Skin epidermis (tissue), 12 donors: ENCODE measurements around the gene PANK1.
"Not testable (repeated sequence)": the region's sequence is repeated elsewhere in the genome, so short reads cannot be mapped to it uniquely, and the experiment has no call there.

Experiments used
- H3K27ac ChIP-seq, 21 experiments: fragments of 200-600 bp; sonication (generic) in 11 of 21; one replicate each; pipeline ENCODE4 v1.5.0; 2020; ENCODE audit warnings: mild to moderate bottlenecking in 3 of 21, inconsistent platforms in 2 of 21, moderate library complexity in 2 of 21
- H3K4me3 ChIP-seq, 7 experiments: fragments of 200-600 bp; sonication (generic) in 2 of 7; one replicate each; pipeline ENCODE4 v1.5.0; 2020; ENCODE audit warnings: inconsistent platforms in 2 of 7, mild to moderate bottlenecking in 2 of 7, moderate library complexity in 1 of 7

PANK1 gene

DNA sequence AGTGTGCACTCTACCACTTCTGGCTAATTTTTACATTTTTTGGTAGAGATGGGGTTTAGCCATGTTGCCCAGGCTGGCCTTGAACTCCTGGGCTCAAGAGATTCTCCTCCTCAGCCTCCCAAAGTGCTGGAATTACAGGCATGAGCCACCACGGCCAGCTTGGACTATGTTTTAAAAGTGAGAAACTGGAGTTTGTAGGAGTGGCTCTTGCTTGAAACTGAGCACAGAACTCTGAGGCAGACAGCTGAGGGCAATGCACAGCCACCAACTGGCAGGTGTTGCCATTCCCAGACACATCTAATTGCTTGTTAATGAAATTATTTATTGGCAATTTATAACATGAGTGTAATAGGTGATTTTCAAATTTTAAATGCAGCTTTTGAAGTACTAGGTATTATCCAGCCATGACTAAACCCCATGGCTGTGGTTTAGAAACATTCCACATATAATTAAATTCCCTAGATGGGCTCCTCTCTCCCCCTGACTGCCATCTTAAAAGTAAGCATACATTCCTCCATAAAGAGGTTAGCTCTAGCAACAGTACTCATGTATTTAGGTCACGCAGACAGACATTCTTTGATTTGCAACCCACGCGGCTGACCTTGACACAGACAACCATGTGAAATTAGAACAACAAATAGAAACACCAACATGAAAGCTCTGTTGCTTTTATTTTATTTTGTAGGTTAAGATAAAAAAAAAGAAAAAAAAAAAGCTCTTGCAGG is 19.8 kb downstream of the PANK1 start:
- Histone ChIP-seq H3K4me3 (no peak overlapping the region), H3K27ac (no peak overlapping the region)

DNA sequence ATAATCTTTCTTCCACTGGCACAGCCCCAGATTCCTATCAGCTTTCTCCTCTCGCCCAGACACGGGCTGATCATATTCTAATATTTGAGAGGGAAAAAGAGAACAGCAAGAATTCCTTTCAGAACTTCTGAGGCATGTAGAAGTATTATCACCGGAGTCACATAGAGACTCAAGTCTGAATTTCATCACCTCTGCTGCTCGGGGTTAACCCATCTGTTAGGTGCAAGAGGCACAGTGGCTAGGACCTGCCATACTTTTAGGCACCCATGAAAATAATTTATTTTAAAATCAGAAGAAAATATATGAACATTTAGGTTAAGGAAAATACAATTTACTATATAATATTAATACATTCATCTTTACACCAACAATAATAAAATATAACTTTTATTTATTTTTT is 21.0 kb downstream of the PANK1 start:
- no peak overlapping the region for H3K27ac ChIP-seq
- H3K4me3 ChIP-seq, result no peak overlapping the region

DNA sequence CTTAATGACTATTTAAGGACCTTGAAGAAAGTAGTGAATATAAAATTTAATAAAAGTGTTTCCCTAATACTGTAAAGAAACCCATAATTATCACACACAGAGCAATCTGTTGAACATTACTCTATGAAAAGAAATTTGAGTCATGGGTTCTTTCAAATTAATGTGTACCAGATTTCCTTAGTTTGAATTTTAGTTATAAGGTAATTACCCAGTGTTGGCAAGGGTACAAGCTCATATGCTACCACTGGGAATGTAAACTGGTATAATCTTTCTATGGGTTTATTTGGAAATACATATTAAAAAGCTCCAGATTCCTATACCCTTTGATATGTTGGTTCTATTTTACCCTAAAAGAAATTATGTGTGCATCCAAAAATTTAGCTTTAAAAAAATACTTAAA is 22.9 kb downstream of the PANK1 start:
- Histone ChIP-seq H3K27ac (no peak overlapping the region), H3K4me3 (no peak overlapping the region)

DNA sequence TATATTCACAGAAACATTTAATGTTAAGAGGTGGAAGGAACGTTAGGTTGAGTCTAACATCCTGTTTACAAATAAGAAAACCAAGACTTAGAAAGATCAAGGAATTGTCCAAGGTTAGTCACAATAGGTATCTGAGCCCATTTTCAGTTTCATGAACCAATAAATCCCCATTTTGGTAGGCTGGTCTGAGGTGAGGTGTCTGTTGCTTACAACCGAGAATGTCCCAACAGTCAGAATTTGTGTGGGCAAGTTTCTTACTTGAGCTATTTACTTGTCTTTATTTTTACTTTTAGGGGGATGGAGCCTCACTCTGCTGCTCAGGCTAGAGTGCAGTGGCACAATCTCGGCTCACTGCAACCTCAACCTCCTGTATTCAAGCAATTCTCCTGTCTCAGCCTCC is 23.6 kb downstream of the PANK1 start:
- H3K27ac ChIP-seq, result no peak overlapping the region
- H3K4me3 ChIP-seq, result no peak overlapping the region

GRCh38 chr10:89620296-89620695 is 24.7 kb downstream of the PANK1 start:
- not testable (repeated sequence) for H3K4me3 ChIP-seq, H3K27ac ChIP-seq

DNA sequence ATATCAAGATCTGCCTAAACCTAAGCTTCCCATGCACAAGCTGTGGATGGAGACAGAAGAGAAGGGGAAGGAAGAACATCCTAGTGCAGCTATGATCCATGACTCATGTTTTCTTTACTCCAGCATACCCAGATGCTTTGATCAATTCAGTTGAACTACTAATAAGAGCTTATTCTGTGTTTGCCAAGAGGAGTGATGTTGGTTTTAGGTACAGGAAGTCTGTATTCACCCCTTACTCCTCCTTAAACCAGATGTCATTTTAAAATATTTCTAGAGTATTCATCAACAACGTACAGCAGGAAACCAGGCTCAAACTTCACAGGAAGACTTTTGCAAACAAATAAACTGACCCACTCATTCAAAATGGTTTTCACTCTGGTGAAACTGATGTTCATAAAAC is 29.2 kb downstream of the PANK1 start:
- Histone ChIP-seq H3K4me3 (no peak overlapping the region), H3K27ac (no peak overlapping the region)

DNA sequence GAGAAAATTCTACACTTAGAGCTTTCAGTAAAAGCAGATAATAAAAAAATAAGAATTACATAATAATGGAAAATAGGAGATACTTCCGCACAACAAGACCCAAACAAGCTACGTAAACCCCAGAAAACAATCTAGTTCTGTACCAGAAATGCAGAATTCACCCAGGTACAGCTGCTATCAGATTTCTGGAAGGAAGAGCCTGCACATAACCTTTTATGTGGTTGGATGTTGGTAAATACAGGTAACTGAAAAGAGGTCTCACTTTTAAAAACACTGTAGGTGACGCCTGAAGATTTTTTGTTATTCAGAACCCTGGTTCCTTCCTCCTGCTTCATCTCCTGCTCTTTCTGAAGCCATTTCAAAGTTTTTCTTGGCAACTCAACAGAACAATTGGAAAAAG is 29.9 kb downstream of the PANK1 start:
- no peak overlapping the region for H3K27ac ChIP-seq
- no peak overlapping the region for H3K4me3 ChIP-seq

- H3K27ac ChIP-seq, result no peak overlapping the region
- no peak overlapping the region for H3K4me3 ChIP-seq
Observed at GRCh38 chr10:89613582-89613981, 31.5 kb downstream of the PANK1 start.

- Histone ChIP-seq H3K4me3 (no peak overlapping the region), H3K27ac (no peak overlapping the region)
Observed at GRCh38 chr10:89611282-89611681, 33.8 kb downstream of the PANK1 start.

DNA sequence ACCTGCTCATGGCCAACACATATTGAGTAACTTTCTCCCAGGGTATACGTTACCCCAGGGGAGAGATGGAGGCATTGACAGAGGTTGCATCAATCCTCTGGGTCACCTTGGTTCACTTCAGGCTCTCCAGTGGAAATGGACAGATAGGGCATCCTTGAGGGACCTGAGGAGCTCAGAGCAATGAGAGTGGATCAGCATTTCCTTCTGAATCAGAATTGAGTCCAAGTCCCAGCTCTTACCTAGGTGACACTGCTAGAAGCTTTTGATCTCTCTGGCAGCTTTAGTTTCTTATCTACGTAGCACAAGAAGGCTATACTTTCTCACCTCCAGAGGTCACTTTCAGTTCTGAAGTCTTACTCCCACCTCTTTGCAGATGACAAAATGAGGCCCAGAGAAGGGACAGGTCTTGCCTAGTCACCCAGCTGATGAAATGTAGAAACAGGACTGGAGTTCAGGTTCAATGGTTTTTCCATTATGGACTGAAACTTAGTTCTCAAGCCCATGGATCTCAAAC is 35.2 kb downstream of the PANK1 start:
- H3K4me3 ChIP-seq, result no peak overlapping the region
- no peak overlapping the region for H3K27ac ChIP-seq

- no peak overlapping the region for H3K4me3 ChIP-seq
- H3K27ac ChIP-seq, result no peak overlapping the region
Observed at GRCh38 chr10:89604200-89604599, 40.8 kb downstream of the PANK1 start.

DNA sequence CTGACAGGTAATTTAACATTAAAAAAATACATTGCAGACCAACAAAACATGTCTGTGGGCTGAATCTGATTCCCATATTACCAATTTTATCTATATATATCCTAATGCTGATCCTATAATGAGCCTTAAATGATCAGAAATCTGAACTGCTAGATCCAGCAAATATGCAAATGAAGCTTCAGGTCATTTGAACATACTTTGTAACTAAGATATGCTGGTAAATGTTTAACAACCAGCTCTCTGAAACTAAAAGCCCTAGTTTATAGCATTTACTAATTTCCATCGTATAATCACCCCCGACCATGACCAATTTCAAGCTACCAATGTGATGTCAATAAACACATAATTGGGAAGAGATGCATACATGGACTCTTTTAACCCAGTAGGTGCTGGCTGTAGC is 42.1 kb downstream of the PANK1 start:
- Histone ChIP-seq H3K27ac (no peak overlapping the region), H3K4me3 (no peak overlapping the region)

- no peak overlapping the region for H3K27ac ChIP-seq
- H3K4me3 ChIP-seq, result no peak overlapping the region
Observed at GRCh38 chr10:89601728-89602361, 43.2 kb downstream of the PANK1 start.

- H3K4me3 ChIP-seq, result no peak overlapping the region
- H3K27ac ChIP-seq, result no peak overlapping the region
Observed at GRCh38 chr10:89600041-89600440, 45.0 kb downstream of the PANK1 start.

DNA sequence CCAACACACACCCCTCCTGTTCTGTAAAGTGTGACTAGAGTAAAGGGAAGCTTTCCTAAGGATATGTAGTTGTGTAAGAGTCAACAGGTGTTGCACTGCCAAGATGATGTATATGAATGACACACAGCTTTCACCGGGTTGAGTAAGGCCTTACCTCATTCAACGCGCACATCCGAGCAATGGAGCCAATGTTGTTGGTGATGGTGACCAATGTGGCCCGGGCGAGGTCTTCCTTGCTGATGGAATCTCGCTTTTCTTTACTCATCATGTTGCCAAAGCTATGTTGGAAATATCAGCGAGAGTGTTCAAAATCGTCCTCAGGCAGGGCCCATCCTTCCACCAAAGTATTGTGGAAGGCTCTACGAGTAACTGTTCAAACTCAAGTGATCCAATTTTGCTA is 52.0 kb downstream of the PANK1 start:
- H3K4me3 ChIP-seq, result no peak overlapping the region
- no peak overlapping the region for H3K27ac ChIP-seq

GRCh38 chr10:89592539-89592938 is 52.5 kb downstream of the PANK1 start:
- Histone ChIP-seq H3K27ac (no peak overlapping the region), H3K4me3 (no peak overlapping the region)

DNA sequence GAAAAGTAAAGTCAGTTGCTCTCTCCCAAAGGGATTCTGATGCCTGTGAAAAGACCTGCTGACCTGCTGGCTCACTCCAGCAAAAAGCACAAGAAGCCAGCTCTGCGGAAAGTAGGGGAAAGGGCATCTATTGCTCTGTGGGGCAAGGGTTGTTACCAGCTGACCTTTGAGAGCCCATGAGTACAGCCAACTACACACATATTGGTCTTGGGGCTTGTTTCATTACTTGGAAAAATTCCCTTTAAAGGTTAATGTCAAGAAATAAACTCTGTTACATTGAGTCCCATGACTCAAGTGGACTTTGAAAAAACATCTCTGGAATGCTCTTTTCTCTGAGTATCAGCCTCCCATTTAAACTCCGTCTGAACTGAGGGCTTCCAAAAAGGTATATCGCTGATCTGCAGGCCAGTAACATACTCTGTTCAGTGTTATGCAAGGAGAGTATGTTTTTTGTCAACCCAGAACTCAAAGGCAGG is 53.2 kb downstream of the PANK1 start:
- H3K27ac ChIP-seq, result no peak overlapping the region
- no peak overlapping the region for H3K4me3 ChIP-seq

- H3K4me3 ChIP-seq, result no peak overlapping the region
- no peak overlapping the region for H3K27ac ChIP-seq
Observed at GRCh38 chr10:89591111-89591795, 53.8 kb downstream of the PANK1 start.

DNA sequence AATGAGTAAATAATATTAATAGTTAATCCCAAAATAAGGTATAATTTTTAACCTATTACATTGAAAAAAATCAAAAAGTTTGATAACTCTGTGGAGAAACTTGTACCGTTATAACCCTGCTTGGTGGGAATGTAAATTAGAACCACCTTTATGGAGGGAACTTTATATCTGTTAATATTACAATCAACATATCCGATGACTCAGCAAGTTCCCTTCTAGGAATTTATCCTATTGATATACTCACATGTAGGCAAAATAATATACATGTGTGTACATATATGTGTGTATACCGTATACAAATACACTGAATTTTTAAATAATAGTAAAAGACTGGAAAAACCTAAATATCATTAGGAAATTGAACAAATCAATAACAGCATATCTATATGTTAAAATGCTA is 54.7 kb downstream of the PANK1 start:
- no peak overlapping the region for H3K27ac ChIP-seq

DNA sequence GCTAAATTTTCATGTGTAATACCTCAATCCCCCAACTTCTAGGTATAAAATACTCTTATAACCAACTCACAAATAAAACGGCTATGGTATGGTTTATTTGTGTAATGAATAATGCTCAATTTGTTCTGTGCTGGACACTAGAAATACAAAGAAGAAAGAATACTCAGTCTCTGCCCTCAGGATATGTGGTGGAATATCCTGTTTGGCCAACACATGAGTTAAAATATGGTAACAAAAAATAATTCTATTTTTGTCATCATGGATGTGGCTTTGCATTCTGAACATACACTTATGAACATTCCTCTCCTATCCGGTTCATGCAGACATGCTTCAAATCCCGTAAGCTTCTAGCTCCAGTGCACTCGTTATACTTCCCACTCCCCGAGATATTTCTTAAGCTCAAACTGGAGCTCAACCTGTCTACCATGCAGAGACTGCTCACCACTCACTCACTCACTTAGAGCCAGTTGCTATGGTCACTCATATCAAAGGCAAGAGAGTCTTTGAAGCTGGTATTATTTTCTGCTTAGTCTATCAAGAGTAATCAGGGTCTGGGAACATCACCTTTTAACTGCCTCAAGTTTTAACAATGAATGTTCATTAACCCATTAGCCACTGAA is 55.8 kb downstream of the PANK1 start:
- no peak overlapping the region for H3K4me3 ChIP-seq
- no peak overlapping the region for H3K27ac ChIP-seq

More for the DNA sequence above, 54.7 kb downstream of the PANK1 start:
- no peak overlapping the region for H3K4me3 ChIP-seq
